ENCODE measurements around the gene HSD17B1. TPM values are rescaled to one million over a fixed set of nuclear protein-coding genes. Genes with fewer than 3 reads are reported as not detected.

Gene HSD17B1
- total and polyA plus RNA-seq, 2 donors (not counting 1 experiment from before 2014, with no cell fraction given), result 0.40 to 2.6 TPM

- peak overlapping the region; percentile 8 to 78 (median 68) for H3K4me3 ChIP-seq (replicated peaks in 1 of 4; ENCODE audit: control extremely low read depth in 1 of 4, insufficient read depth in 1 of 4, low read depth in 3 of 4, low read length in 4 of 4)
- TF ChIP-seq CTCF (conservative IDR thresholded peaks at IDR 0.05 in 1 of 2, IDR thresholded peaks at IDR 0.05 in 1 of 2; ENCODE audit: low read depth in 1 of 2, low read length in 2 of 2) (no peak), EZH2 (IDR thresholded peaks at IDR 0.05; ENCODE audit: low read length, missing control alignments) (no peak)
- H3K9me3 ChIP-seq (ENCODE audit: control insufficient read depth, insufficient read depth, low read depth, low read length), result no peaks in the 10 kb centered on the region
- H2AFZ ChIP-seq (ENCODE audit: low read length), result peak overlapping the region; percentile 60
- no peaks in the 10 kb centered on the region for H3K27me3 ChIP-seq (ENCODE audit: control insufficient read depth, insufficient read depth, low read length)
- H4K20me1 ChIP-seq (ENCODE audit: control insufficient read depth, extremely low read depth, insufficient read depth, low read length), result no peaks in the 10 kb centered on the region
- peaks cover 9% of the 10 kb centered on the region for H3K79me2 ChIP-seq (ENCODE audit: control insufficient read depth, insufficient read depth, low read length)
- H3K9ac ChIP-seq (ENCODE audit: insufficient read depth, low read length), result no peak overlapping the region
- peaks cover 13% of the 10 kb centered on the region for H3K4me1 ChIP-seq (ENCODE audit: control insufficient read depth, extremely low read depth, insufficient read depth, low read length)
- H3K36me3 ChIP-seq (ENCODE audit: control insufficient read depth, insufficient read depth, low read length), result peaks cover 11% of the 10 kb centered on the region
- H3K4me2 ChIP-seq (ENCODE audit: extremely low read depth, insufficient read depth, low read length), result peak overlapping the region; percentile 89
- H3K27ac ChIP-seq (ENCODE audit: insufficient read depth, low read length), result peak overlapping the region; percentile 70
- DNase-seq (ENCODE audit: low read depth in 2 of 2), result no peak
These were observed 17.3 kb upstream of the HSD17B1 start for GRCh38 chr17:42535155-42536047.

DNA sequence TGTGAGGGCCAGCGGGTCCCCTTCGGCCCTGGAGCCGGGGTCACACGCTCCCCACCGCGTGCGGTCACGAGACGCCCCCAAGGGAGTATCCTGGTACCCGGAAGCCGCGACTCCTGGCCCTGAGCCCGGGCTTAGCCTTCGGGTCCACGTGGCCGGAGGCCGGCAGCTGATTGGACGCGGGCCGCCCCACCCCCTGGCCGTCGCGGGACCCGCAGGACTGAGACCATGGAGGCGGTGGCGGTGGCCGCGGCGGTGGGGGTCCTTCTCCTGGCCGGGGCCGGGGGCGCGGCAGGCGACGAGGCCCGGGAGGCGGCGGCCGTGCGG is 16.7 kb upstream of the HSD17B1 start, which contains the start of gene NAGLU:
Gene NAGLU (plus strand): TSS at position 194 of the 324 bp plus-strand sequence. CDS start 32 bp downstream, at position 226.
- Histone ChIP-seq H3K4me3 (replicated peaks in 1 of 4; ENCODE audit: control extremely low read depth in 1 of 4, insufficient read depth in 1 of 4, low read depth in 3 of 4, low read length in 4 of 4) (peak within 1 kb of the TSS; percentile 76 to 85 (median 78)), H3K36me3 (ENCODE audit: control insufficient read depth, insufficient read depth, low read length) (peaks cover 12% of the 10 kb centered on the region), H4K20me1 (ENCODE audit: control insufficient read depth, extremely low read depth, insufficient read depth, low read length) (no peaks in the 10 kb centered on the region), H3K9me3 (ENCODE audit: control insufficient read depth, insufficient read depth, low read depth, low read length) (no peaks in the 10 kb centered on the region), H3K4me1 (ENCODE audit: control insufficient read depth, extremely low read depth, insufficient read depth, low read length) (peaks cover 13% of the 10 kb centered on the region), H3K9ac (ENCODE audit: insufficient read depth, low read length) (peak within 1 kb of the TSS; percentile 82), H3K27me3 (ENCODE audit: control insufficient read depth, insufficient read depth, low read length) (no peaks in the 10 kb centered on the region), H3K79me2 (ENCODE audit: control insufficient read depth, insufficient read depth, low read length) (peaks cover 9% of the 10 kb centered on the region), H3K4me2 (ENCODE audit: extremely low read depth, insufficient read depth, low read length) (peak within 1 kb of the TSS; percentile 89), H3K27ac (ENCODE audit: insufficient read depth, low read length) (peak within 1 kb of the TSS; percentile 70), H2AFZ (ENCODE audit: low read length) (peak within 1 kb of the TSS; percentile 60)
- DNase-seq (ENCODE audit: low read depth in 2 of 2), result peak; percentile 76 to 88
- no peak for TF ChIP-seq CTCF (conservative IDR thresholded peaks at IDR 0.05 in 1 of 2, IDR thresholded peaks at IDR 0.05 in 1 of 2; ENCODE audit: low read depth in 1 of 2, low read length in 2 of 2)
- no peak for TF ChIP-seq EZH2 (IDR thresholded peaks at IDR 0.05; ENCODE audit: low read length, missing control alignments)

DNA sequence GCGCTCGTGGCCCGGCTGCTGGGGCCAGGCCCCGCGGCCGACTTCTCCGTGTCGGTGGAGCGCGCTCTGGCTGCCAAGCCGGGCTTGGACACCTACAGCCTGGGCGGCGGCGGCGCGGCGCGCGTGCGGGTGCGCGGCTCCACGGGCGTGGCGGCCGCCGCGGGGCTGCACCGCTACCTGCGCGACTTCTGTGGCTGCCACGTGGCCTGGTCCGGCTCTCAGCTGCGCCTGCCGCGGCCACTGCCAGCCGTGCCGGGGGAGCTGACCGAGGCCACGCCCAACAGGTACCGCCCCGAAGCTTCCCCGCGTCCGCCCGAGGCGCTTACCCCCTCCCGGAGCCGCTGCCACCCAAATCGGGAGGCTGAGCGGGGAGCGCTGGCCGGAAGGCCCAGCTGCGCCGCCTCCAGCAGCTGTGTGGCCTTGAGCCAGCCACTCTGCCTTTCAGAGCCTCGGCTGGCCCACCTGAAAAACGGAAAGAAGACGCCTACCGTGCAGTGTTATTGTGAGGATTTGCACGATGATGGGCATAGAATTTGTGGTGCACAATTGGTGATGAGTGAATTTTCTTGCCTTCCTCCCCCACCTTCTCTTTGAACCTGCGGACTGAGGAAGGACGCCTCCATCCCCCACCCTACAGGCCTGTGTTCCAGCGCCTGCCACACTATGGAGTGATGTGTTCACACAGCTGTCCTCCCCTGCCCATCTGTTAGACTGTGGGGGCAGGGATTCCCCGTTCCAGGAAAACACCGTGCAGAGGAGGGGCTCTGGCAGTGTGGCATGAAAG is 16.2 kb upstream of the HSD17B1 start:
- H3K9ac ChIP-seq (ENCODE audit: insufficient read depth, low read length), result peak overlapping the region; percentile 82
- H3K79me2 ChIP-seq (ENCODE audit: control insufficient read depth, insufficient read depth, low read length), result peaks cover 9% of the 10 kb centered on the region
- peak overlapping the region; percentile 89 for H3K4me2 ChIP-seq (ENCODE audit: extremely low read depth, insufficient read depth, low read length)
- H3K9me3 ChIP-seq (ENCODE audit: control insufficient read depth, insufficient read depth, low read depth, low read length), result no peaks in the 10 kb centered on the region
- H4K20me1 ChIP-seq (ENCODE audit: control insufficient read depth, extremely low read depth, insufficient read depth, low read length), result no peaks in the 10 kb centered on the region
- peak; percentile 79 to 84 for DNase-seq (ENCODE audit: low read depth in 2 of 2)
- H3K4me1 ChIP-seq (ENCODE audit: control insufficient read depth, extremely low read depth, insufficient read depth, low read length), result peaks cover 11% of the 10 kb centered on the region
- peak overlapping the region; percentile 76 to 85 (median 78) for H3K4me3 ChIP-seq (replicated peaks in 1 of 4; ENCODE audit: control extremely low read depth in 1 of 4, insufficient read depth in 1 of 4, low read depth in 3 of 4, low read length in 4 of 4)
- peaks cover 12% of the 10 kb centered on the region for H3K36me3 ChIP-seq (ENCODE audit: control insufficient read depth, insufficient read depth, low read length)
- H2AFZ ChIP-seq (ENCODE audit: low read length), result peak overlapping the region; percentile 7
- no peak for TF ChIP-seq EZH2 (IDR thresholded peaks at IDR 0.05; ENCODE audit: low read length, missing control alignments)
- TF ChIP-seq CTCF (conservative IDR thresholded peaks at IDR 0.05 in 1 of 2, IDR thresholded peaks at IDR 0.05 in 1 of 2; ENCODE audit: low read depth in 1 of 2, low read length in 2 of 2), result no peak
- H3K27me3 ChIP-seq (ENCODE audit: control insufficient read depth, insufficient read depth, low read length), result no peaks in the 10 kb centered on the region
- peak overlapping the region; percentile 70 for H3K27ac ChIP-seq (ENCODE audit: insufficient read depth, low read length)

Data from fibroblast of lung (primary cell).